Kidney glomerular epithelial cell (primary cell): Measurements from ENCODE around the gene NAV3.

Experiments used
- DNase-seq: peaks from one replicate; lab custom pipeline; 2025; lab: John Stamatoyannopoulos, UW

NAV3 gene

DNA sequence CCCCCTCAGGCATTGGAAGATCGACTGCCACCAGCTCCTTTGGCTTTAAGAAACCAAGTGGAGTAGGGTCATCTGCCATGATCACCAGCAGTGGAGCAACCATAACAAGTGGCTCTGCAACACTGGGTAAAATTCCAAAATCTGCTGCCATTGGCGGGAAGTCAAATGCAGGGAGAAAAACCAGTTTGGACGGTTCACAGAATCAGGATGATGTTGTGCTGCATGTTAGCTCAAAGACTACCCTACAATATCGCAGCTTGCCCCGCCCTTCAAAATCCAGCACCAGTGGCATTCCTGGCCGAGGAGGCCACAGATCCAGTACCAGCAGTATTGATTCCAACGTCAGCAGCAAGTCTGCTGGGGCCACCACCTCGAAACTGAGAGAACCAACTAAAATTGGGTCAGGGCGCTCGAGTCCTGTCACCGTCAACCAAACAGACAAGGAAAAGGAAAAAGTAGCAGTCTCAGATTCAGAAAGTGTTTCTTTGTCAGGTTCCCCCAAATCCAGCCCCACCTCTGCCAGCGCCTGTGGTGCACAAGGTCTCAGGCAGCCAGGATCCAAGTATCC, 288.7 kb downstream of the NAV3 start:
- no peak for DNase-seq

GRCh38 chr12:78120306-78120705, 289.6 kb downstream of the NAV3 start:
- no peak for DNase-seq

DNA sequence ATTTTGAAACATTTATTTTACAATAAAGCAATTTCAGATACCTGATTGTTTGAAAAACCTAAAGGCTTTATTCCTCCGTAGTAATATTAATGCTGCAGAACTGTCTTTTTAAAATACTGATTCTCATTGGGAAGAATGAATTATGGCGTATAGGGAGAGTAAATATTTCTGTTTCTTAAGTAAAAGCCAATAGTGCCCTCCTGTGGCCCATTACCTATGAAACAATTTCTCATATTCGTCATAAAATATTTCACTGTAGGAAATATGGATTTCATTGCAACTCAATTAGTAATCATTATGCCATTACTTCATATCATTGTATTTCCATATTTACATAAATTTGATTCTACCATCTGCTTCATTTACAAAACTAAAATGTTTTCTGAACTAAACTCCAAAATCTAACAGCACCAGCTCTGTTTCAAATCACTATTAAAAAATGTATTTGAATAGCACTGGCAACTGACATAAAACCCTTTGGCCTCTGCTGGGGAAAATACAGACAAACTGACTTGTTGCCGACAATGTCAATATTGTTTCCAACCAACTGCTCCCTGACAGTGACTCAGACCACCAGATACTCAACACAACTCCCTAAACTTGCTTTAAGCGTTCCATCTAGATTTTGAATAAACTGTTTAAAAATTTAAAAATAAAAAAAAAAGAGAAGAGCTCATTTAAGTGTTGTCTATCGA, 290.3 kb downstream of the NAV3 start:
- DNase-seq = no peak

DNA sequence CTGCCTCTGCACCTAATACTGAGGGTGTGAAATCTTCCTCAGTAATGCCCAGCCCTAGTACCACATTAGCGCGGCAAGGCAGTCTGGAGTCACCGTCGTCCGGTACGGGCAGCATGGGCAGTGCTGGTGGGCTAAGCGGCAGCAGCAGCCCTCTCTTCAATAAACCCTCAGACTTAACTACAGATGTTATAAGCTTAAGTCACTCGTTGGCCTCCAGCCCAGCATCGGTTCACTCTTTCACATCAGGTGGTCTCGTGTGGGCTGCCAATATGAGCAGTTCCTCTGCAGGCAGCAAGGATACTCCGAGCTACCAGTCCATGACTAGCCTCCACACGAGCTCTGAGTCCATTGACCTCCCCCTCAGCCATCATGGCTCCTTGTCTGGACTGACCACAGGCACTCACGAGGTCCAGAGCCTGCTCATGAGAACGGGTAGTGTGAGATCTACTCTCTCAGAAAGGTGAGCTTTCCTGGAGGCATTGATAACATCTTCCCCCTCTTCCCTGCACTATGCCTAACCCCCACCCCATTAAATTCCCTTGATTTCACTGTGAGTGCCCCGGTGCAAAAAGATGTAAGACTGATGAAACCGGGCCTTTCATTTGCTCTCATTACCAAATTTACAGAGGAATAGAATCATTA, 291.4 kb downstream of the NAV3 start:
- DNase-seq = no peak

DNA sequence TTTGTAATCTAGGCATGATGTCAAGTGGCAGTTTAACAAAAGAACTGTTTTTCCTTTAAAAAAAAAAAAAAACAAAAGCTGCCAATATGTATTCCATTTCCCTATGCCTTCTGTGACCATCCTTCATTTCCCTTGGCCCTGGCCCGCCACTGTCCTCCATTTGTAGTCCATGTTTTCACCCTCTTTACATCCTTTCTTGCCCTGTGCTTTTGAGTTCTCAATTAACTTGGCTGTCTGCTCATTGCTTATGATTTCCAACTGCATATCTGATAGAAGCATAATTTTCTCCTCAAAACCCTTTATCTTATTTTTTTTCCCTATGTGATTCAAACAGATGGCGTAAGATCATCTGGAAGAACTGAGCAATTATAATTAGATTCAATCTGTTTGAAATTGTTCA, 297.5 kb downstream of the NAV3 start:
- DNase-seq = no peak

DNA sequence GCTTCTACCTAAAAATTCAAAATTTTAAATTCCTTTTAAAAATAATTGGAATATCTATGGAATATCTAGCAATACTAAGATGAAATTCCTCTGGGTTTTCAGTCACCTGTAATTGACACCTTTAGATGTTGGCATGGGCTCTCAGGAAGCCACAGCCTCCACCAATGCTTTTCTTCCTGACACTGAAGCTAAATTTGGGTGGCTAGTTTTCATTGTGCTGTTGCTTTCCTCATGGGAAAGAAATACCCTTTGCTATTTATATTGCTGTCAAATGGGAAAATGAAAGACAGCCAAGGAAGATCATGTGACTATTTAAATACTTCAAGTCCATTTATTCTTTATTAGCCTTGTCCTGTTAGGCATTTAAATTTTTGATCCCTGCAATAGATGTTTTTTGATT, 313.0 kb downstream of the NAV3 start:
- no peak for DNase-seq

GRCh38 chr12:78145398-78145797, 314.7 kb downstream of the NAV3 start:
- no peak for DNase-seq

GRCh38 chr12:78146365-78146772, 315.7 kb downstream of the NAV3 start:
- DNase-seq = peak; percentile 27

GRCh38 chr12:78149459-78149858, 318.8 kb downstream of the NAV3 start:
- no peak for DNase-seq

GRCh38 chr12:78155546-78155945, 324.9 kb downstream of the NAV3 start:
- DNase-seq = no peak

GRCh38 chr12:78156751-78157150, 326.1 kb downstream of the NAV3 start:
- no peak for DNase-seq

- no peak for DNase-seq
These were observed 326.5 kb downstream of the NAV3 start for GRCh38 chr12:78157199-78157598.

DNA sequence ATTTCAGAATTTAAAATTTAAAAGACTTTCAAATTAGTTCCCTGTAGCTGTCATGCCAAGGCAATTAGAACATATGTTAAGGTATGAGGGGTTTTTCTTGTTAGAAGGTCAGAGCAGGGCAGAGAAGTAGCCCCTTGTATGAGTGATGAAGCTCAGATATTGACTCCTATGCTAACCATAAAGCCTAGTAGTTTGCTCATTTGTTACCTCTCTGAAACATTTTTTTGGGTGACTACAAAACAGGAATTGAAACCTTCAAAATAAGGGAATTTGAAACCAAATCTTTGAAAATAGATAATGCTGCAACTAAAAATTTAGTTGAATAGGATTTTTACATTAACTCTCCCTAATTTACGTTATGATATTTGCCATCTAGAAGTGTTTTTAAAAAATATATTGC, 333.5 kb downstream of the NAV3 start:
- no peak for DNase-seq

GRCh38 chr12:78167510-78167909, 336.8 kb downstream of the NAV3 start:
- DNase-seq = no peak

- no peak for DNase-seq
These were observed 340.4 kb downstream of the NAV3 start for GRCh38 chr12:78171061-78171460.

DNA sequence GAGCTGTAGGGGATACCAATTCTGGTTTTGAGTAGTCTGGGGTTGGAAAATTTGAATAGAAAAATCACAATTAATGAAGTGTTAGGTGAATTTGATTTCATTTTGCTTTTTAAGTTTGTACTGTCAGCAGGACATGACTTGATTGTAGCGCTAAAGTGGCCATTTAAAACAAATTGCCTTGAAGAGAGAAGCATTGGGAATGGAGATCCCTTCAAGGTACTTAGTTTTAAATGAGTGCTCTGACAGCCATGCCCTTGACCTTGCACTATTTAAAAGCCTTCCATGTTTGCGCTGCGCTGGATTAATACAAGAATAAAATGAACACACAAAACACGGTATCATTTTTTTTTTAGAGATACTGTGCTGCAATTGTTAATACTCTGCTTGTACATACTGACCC, 345.9 kb downstream of the NAV3 start:
- DNase-seq = no peak

GRCh38 chr12:78177298-78177697, 346.6 kb downstream of the NAV3 start:
- DNase-seq = no peak

DNA sequence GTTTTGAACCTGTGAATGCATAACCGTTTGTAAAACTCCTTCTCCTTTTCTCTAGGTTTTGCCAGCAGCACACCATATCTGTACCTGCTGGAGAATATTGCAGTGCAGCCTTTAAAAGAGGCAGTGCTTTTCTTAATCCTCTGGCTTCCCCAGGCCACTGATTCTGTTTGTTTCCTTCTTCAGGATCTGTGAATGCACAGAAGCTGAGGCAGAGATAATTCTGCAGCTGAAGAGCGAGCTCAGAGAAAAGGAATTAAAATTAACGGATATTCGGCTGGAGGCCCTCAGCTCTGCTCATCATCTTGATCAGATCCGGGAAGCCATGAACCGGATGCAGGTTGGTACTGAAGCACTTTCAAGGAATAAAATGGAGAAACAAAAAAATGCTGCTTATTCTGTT, 348.7 kb downstream of the NAV3 start:
- no peak for DNase-seq

DNA sequence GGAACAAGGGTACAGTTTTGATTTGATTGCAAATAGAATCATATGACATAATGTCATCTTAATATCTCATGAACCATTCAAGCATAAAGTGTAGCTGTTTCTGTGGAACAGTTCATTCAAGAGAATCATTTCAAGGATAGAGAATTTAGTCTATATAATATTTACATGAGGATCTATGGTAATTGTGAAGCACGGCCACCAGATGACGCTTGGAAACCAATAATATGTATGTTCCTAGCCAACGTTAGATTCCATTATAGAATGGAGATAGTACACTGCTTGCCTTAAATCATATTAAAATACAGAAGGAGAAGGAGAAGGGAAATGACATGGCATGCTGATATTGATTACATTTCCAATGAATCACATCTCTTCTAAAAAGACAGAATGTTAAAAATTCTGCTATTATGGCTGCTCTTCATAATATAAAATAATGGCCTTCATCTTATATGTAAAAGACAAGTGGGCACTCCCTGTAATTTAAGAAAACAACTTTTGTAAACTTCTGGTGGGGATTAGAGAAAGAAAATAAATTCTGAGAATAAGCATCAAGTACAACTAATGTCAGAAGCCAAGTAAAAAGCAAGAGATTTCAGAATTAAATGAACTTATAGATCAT, 351.0 kb downstream of the NAV3 start:
- no peak for DNase-seq

DNA sequence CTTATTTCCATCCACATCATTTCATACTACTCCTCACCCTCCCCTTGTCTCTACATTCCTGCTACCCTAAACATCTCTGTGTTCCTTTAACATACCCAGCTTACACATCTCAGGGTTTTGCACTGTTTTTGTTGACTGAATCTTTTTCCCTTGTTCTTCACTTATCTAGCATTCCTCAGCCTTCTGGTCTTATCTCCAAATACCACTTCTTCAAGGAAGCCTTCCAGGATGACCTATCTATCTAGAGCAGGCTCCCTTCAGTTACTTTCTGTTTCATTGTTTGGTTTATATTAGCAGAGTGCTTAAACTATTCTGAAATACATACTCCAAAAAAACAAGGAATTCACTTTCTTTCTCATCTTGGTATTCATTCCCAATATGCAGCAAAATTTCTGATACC, 353.1 kb downstream of the NAV3 start:
- DNase-seq = no peak

DNA sequence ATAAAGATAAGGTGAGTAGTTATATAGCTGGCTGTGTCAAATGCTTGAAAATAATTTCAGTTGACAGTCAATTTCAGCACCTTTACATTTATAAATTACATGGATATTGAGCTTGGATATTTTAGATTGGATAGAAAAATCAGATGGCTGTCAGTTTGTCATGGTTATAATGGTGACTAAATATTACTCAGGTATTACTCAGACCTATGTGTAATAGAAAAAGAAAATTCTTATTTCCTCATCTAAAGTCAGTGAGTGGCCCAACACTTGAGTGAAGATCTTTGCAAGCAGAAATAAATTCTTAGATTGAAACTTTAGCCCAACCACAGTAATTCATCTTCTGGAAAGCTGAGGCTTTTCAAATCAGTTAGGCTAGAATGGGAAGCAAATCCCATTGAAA, 354.4 kb downstream of the NAV3 start:
- DNase-seq = peak; percentile 46

- DNase-seq = no peak
These were observed 355.0 kb downstream of the NAV3 start for GRCh38 chr12:78185651-78186050.

DNA sequence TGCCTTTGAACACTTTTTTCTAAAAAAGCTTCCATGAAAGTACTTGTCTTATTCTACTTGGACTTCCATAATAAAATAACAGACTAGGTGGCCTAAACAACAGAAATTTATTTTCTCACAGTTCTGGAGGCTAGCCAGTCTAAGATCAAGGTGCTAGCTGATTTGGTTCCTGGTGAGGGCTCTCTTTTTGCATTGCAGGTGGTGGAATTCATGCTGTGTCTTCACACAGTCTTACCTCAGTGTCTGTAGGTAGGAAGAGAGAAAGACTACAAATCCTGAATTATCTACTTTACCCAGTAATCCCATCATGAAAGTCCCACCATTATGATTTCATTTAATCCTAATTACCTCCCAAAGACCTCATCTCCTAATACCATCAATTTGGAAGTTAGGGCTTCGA, 356.0 kb downstream of the NAV3 start:
- no peak for DNase-seq
